ENCODE measurements around the gene PRG3. TPM values are rescaled to one million over a fixed set of nuclear protein-coding genes. Genes with fewer than 3 reads are reported as not detected.

The PRG3 gene
- total RNA-seq, 1 experiment from 2014 or later, result not detected

DNA sequence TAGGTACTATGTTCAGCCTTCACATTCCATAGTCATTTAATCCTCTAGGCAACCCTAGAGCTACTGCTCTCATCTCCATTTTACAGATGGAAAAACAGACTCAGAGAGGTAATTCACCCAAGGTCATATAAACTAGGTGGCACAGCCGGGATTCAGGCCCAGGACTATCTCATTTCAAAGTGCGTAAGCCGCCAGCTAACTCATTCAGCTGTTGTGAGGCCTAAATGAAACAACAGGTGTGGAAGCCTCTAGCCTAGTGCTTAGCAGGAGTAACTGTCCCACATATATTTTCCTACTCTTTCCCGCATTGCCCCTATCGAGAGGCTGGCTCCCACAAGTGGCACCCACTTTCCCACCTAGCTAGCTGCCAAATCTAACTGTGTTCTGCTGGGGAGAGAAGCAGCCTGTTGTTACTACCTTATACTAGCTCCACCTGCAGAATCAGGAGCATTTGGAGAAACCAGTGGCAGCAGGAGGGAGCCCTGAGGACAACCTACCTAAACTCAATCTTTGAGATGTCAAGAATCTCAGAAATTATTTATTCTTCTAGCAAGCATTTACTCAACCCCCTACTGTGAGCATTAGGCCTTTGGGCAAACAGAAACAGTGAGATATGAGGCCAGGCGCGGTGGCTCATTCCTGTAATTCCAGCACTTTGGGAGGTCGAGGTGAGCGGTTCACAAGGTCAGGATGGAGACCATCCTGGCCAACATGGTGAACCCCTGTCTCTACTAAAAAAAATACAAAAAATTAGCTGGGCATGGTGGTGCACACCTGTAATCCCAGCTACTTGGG is 20.9 kb downstream of the PRG3 start:
- Histone ChIP-seq H3K4me3 (ENCODE audit: low read depth in 2 of 2, low read length in 2 of 2) (no peak overlapping the region), H3K9me3 (ENCODE audit: control insufficient read depth, insufficient read depth, low read depth, low read length) (no peaks in the 10 kb centered on the region), H3K4me1 (ENCODE audit: control insufficient read depth, insufficient read depth, low read length) (0 out of 2 replicates have a peak, but pooled peaks cover 7% of the 10 kb centered on the region), H3K27ac (ENCODE audit: low read length) (no peak overlapping the region), H3K27me3 (ENCODE audit: control insufficient read depth, insufficient read depth, low read length) (no peaks in the 10 kb centered on the region; the same call in 1 of the 2 replicates), H3K36me3 (ENCODE audit: control insufficient read depth, insufficient read depth, low read length) (no peaks in the 10 kb centered on the region)
- no peak for TF ChIP-seq SIN3A (IDR thresholded peaks at IDR 0.05; ENCODE audit: borderline replicate concordance, insufficient read depth, low read depth, low read length)
- TF ChIP-seq POLR2AphosphoS5 (IDR thresholded peaks at IDR 0.05; ENCODE audit: low read depth, low read length), result no peak
- no peak for TF ChIP-seq TCF7L2 (IDR thresholded peaks at IDR 0.05; ENCODE audit: low read depth, low read length)
- TF ChIP-seq, protein P1, sequence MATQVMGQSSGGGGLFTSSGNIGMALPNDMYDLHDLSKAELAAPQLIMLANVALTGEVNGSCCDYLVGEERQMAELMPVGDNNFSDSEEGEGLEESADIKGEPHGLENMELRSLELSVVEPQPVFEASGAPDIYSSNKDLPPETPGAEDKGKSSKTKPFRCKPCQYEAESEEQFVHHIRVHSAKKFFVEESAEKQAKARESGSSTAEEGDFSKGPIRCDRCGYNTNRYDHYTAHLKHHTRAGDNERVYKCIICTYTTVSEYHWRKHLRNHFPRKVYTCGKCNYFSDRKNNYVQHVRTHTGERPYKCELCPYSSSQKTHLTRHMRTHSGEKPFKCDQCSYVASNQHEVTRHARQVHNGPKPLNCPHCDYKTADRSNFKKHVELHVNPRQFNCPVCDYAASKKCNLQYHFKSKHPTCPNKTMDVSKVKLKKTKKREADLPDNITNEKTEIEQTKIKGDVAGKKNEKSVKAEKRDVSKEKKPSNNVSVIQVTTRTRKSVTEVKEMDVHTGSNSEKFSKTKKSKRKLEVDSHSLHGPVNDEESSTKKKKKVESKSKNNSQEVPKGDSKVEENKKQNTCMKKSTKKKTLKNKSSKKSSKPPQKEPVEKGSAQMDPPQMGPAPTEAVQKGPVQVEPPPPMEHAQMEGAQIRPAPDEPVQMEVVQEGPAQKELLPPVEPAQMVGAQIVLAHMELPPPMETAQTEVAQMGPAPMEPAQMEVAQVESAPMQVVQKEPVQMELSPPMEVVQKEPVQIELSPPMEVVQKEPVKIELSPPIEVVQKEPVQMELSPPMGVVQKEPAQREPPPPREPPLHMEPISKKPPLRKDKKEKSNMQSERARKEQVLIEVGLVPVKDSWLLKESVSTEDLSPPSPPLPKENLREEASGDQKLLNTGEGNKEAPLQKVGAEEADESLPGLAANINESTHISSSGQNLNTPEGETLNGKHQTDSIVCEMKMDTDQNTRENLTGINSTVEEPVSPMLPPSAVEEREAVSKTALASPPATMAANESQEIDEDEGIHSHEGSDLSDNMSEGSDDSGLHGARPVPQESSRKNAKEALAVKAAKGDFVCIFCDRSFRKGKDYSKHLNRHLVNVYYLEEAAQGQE (IDR thresholded peaks at IDR 0.05; ENCODE audit: insufficient read depth in 1 of 2, low read depth in 2 of 2, low read length in 1 of 2), result no peak
- TF ChIP-seq, protein P2, sequence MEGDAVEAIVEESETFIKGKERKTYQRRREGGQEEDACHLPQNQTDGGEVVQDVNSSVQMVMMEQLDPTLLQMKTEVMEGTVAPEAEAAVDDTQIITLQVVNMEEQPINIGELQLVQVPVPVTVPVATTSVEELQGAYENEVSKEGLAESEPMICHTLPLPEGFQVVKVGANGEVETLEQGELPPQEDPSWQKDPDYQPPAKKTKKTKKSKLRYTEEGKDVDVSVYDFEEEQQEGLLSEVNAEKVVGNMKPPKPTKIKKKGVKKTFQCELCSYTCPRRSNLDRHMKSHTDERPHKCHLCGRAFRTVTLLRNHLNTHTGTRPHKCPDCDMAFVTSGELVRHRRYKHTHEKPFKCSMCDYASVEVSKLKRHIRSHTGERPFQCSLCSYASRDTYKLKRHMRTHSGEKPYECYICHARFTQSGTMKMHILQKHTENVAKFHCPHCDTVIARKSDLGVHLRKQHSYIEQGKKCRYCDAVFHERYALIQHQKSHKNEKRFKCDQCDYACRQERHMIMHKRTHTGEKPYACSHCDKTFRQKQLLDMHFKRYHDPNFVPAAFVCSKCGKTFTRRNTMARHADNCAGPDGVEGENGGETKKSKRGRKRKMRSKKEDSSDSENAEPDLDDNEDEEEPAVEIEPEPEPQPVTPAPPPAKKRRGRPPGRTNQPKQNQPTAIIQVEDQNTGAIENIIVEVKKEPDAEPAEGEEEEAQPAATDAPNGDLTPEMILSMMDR (IDR thresholded peaks at IDR 0.05), result no peak
- intact Hi-C loops (cut with micrococcal nuclease; ENCODE audit: unreplicated experiment), result no loop called here
- ChIA-PET CTCF (interaction anchor here (0.7 kb wide), 1 partner anchor 10 kb away, joined by 3 read pairs; no protein-coding TSS in a partner anchor), POLR2A (no interaction called here)
- DNase-seq (ENCODE audit: low read depth, low spot score) (no peak), ATAC-seq (no peak)
- BruUV-seq (replicated peaks), result no TSS peak
- in situ Hi-C loops (cut with HindIII; ENCODE audit: low pct_unique_long_range_greater_than_20kb, low sequenced_read_pairs), result no loop called here

DNA sequence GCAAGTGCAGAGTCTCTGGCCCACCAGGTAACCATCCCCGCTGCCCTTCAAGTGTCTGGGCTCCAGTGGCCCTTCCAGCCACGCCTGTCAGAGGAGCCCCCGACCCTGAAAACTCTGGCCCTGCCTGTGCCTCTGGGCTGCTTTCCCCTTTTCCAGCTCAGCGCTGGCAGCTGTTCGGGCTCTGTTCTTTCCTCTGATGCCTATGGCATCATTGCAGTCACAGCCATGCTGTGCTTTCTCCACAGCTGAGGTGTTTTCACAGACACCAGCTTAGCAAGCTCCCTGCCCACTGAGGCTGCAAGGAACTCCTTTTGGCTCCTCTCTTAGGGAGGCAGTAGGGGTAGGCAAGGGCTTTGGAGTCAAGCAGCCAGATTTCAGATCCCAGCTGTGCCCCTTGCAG is 21.6 kb downstream of the PRG3 start:
- no peak overlapping the region for H3K27ac ChIP-seq (ENCODE audit: low read length)
- no peaks in the 10 kb centered on the region for H3K9me3 ChIP-seq (ENCODE audit: control insufficient read depth, insufficient read depth, low read depth, low read length)
- no peaks in the 10 kb centered on the region for H3K36me3 ChIP-seq (ENCODE audit: control insufficient read depth, insufficient read depth, low read length)
- ChIA-PET POLR2A (no interaction called here), CTCF (no interaction called here)
- 0 out of 2 replicates have a peak, but pooled peaks cover 7% of the 10 kb centered on the region for H3K4me1 ChIP-seq (ENCODE audit: control insufficient read depth, insufficient read depth, low read length)
- ATAC-seq (no peak), DNase-seq (ENCODE audit: low read depth, low spot score) (no peak)
- no TSS peak for BruUV-seq (replicated peaks)
- in situ Hi-C loops (cut with HindIII; ENCODE audit: low pct_unique_long_range_greater_than_20kb, low sequenced_read_pairs) (no loop called here), intact Hi-C loops (cut with micrococcal nuclease; ENCODE audit: unreplicated experiment) (no loop called here)
- TF ChIP-seq TCF7L2 (IDR thresholded peaks at IDR 0.05; ENCODE audit: low read depth, low read length), result no peak
- TF ChIP-seq, protein P1 (IDR thresholded peaks at IDR 0.05; ENCODE audit: insufficient read depth in 1 of 2, low read depth in 2 of 2, low read length in 1 of 2), result no peak
- no peak for TF ChIP-seq SIN3A (IDR thresholded peaks at IDR 0.05; ENCODE audit: borderline replicate concordance, insufficient read depth, low read depth, low read length)
- no peak overlapping the region for H3K4me3 ChIP-seq (ENCODE audit: low read depth in 2 of 2, low read length in 2 of 2)
- no peaks in the 10 kb centered on the region; the same call in 1 of the 2 replicates for H3K27me3 ChIP-seq (ENCODE audit: control insufficient read depth, insufficient read depth, low read length)

Data from Panc1 (cell line).